SIG-M5 treated with dmso at 0.1 percent for 504 hours (cell line): ENCODE measurements around the gene CRLF1.

Experiments used
- DNase-seq: peaks from one replicate; lab custom pipeline; 2025; ENCODE audit not compliant: unreplicated experiment; lab: John Stamatoyannopoulos, UW

The CRLF1 gene

DNA sequence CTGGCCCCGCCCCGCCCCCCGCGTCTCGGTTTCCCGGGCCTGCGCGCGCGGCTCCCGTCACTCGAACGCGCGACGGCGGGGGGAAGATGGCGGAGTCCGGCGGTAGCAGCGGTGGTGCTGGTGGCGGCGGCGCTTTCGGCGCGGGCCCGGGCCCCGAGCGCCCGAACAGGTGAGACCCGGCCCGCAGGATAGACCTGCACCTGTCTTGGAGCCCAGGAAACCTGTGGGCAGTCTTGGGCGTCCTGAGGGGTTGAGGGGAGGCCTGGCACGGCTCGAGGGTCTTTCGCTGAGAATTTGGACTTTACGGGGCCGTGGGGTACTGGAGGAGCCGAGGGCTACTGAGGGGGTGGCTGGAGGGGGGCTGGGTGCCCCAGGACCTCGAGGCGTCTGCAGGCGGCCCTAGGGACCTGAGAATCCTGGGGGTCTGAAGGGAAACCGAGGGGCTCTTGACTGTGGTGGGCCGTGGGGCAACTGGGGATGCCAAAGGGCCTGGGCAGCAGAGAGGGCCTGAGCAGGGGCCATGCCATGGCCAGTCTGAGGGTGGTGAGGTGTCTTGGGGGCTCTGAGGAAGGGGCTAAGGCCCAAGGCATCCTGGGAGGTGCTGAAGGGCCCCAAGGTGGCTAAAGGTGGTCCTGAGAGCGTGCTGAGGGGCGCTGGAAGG lies 30.5 kb upstream of the CRLF1 start, which contains the start of gene KLHL26:
TSS of gene KLHL26 (plus strand) at position 60 of the 661 bp plus-strand sequence. CDS start at position 87, 27 bp downstream.
- DNase-seq: no peak

DNA sequence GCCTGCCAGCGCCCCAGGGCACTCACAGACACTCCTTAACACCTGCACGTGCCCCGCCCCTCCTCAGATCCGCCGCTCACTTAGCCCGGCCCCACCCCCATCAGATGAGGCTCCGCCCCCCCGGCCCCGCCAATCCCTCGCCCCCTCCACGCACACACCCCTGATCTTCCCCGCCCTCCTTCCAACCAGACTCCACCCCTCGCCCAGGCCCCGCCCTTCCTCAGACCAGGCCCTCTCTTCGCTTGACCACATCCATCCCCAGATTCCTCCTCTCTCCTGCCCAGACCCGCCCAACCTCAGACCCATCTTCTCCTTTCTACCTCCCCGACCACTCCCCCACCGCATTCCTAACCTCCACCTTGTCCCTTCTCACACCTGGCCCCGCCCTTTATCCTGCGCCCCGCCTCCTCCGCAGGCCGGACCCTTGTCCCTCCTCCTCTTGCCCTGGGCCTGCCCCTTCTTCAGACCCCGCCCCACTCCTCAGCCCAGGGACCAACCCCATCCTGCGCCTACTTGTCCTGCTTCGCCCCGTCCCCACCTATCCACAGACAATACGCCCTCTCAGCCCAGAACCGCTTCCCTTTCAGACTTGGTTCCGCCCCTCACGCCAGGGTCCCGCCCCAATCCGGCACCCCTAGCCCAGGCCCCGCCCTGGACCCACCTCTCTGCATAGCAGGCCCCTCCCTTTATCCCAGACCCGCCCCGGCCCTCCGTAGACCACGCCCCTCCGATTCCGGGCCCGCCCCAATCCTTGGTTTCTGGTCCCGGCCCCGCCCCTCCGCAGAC lies 29.8 kb upstream of the CRLF1 start:
- peak; percentile 98 for DNase-seq

DNA sequence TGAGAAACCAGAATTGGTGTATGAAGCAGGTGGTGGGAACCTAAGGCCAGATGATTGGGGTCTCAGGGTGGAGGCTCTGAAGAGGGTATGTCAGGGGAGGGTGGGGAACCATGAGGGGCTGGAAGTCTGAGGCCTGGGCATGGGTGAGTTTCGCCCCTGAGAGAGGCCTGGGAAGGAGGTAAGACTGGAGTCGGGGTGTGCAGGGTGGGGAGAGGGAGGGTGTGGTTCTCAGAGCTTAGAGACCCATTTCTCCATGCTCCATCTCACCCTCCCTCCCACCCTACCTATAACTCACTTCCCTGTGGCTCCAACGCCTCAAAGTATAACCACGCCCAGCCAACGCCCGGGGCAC lies 29.2 kb upstream of the CRLF1 start:
- no peak for DNase-seq

DNA sequence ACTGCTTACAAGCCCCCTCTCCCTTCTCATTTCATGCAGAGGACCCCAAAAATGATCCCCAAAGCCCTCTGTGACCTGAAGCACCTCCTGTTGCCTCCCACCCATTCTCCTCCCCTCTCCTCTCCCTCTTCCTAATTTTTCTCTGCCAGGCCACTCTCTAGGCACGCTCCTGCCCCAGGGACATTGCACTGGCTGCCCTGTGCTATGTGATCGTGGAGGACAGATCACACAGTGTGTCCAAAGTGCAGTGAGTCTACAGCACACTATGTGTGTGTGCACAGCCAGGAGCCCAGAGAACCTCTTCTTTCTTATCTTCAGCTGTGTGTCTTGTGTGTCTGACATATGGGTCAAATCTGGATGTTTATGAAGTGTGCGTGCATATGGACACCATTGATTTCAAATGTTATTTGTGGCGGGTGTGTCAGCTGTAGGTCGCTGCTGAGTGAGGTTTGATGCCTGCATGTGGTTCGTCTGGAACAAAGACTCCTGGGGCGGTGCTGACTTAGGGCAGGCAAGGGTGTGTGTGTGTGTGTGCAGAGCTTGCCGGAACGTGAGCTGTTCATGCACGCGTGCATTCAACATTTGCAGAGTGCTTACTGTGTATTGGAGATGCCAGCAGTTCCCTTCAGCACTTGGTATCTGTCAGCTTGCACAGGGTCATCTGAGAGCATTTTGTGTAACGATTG lies 28.2 kb upstream of the CRLF1 start:
- no peak for DNase-seq

DNA sequence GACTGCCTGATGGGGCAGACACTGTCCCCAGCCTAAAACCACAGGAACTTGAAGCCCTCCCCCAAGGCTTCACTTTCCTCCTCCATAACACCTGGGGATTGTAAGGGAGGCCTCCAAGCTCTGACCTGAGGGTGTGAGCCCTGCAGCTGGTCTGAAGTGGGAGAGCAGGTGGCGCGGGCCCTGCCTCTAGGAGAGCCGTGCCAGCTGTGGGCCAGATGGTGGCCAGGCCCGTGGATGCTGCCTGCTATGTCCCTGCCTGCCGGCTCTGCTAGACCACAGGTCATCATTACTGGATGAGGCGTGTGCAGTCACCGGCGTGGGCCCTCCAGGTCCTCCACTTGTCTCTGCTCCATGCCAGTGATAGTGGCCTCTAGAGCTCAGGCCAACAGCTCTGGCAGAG lies 26.7 kb upstream of the CRLF1 start:
- no peak for DNase-seq

DNA sequence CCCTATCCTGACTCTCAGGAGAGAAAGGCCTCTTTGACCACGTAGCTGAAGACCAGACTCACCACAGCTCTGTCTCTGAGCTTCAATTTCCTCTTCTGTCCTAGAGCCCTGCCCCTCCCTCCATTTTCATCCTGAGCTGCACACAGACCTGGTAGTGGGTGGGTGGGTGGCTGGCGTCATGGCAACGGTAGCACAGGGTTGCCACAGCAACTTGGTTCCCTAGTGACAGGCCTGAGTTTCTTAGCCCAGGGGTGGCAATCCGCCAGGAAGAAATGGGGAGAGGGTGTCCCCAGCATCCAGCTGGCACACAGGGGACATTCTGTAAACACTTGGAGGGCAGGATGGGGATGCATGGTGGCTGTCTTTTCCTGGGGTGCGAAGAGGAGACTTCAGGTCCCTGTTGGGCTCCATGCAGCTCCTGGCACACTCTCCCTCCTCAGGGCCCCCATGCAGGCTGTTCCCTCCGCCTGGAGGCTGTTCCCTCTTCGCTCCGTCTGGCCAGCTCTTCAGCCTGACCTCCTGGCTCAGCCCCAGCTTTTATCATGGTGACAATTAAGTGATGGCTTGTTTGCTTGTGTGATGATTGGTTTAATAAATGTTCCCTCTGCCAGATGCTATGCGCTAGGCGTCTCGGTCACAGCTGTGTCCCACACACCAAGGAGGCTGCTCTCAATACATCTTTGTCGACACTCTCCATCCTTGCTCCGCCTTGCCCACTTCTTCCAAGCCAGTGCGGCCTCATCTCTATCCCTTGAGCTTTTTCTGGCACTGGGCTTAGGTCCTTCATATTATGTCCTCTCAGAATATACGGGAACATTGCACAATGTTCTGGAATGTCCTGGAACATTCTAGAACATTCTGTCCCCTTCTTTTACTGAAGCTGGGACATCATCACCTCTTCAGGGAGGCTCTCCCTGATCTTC lies 22.8 kb upstream of the CRLF1 start:
- DNase-seq: no peak

DNA sequence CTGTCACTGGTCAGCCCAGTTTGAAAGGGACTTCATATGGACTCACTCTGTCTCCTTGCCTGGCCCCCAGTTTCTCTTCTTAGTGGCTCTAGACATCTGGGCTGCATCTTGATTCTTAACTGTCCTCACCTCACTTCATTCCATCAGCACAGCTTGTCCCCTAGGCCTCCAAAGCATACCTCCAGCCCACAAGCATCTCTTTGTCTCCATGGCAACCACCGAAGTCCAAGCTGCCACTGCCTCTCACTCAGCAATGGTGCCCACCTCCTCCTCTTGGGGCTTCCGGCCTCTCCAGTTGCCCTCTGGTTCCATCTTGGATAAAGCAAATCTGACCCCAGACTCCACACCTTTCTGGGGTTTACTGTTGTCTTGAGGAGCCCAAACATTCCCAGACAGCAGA lies 20.3 kb upstream of the CRLF1 start:
- no peak for DNase-seq

DNA sequence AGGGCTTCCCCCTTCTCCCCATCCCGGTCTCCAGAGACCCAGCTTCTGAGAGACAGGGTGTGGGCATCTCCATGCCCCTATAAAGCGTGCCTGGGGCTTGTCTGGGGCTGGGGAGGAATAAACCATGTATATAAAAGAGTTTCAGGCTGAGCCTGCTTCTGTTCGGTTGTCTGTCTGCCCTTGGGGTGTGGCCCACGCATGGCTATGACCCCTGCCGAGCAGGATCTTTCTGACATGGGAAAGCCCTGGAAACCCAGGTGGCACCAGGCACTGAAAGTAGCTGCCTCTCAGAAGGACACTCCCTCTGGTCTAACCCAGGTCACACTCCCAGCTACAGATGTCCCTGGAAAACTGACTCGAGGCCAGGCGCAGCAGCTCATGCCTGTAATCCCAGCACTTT lies 14.3 kb upstream of the CRLF1 start:
- DNase-seq: no peak

DNA sequence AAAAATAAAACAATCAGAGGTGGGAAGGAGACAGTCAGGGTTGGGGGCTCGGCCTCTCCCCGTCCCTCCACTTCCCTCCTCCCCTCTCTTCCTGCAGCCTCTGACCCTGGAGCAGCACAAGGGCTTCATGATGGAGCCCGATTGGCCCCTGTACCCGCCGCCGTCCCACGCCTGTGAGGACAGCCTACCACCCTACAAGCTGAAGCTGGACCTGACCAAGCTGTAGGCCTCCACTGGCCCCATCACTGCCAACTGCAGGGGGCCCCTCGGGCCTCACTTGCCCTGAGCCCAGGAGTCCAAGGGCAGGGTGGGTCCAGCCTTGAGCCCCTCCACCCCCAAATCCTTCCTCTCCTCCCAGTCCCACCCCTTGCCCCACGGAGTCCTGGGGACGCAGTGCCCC lies 13.7 kb upstream of the CRLF1 start:
- DNase-seq: no peak

DNA sequence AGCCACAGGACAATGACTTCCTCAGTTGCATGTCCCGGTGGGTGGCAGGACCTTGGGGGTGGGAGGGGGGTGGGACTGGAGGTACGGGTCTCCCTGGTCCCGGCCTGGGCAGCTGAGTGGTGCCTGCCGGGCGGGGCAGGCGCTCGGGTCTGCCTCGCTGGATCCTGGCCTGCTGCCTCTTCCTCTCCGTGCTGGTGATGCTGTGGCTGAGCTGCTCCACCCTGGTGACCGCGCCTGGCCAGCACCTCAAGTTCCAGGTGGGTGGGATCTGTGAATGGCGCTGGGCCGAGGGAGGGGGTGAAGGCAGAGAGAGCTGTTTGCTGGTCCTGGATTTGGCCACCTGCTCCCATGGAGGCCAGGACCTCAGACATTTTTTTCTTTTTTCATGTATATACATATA lies 11.6 kb upstream of the CRLF1 start:
- no peak for DNase-seq

DNA sequence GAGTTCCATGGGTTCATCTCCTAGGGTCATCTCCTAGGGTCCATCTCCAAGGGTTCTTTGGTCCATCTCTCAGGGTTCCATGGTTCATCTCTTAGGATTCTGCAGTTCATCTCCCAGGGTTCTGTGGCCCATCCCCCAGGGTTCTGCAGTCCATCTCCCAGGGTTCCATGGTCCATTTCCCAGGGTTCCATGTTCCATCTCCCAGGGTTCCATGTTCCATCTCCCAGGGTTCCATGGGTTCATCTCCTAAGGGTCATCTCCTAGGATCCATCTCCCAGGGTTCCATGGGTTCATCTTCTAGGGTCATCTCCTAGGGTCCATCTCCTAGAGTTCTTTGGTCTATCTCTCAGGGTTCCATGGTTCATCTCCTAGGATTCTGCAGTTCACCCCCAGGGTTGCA lies 11.0 kb upstream of the CRLF1 start:
- no peak for DNase-seq

DNA sequence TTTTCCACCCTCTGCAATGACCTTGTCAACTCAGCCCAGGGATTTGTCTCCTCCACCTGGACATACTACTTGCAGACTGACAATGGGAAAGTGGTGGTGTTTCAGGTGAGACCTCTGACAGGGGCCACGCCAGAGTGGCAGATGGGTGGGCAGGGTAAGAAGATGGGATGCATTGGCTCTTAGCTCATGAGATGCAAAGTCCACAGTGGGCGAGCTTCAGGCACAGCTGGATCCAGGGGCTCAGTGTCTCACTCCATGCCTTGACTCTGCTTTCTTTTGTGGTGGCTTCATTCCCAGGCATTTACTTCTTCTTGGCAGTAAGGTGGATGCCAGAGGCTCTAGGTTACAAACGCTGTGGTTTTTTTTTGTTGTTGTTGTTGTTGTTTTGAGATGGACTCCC lies 9.4 kb upstream of the CRLF1 start:
- no peak for DNase-seq

DNA sequence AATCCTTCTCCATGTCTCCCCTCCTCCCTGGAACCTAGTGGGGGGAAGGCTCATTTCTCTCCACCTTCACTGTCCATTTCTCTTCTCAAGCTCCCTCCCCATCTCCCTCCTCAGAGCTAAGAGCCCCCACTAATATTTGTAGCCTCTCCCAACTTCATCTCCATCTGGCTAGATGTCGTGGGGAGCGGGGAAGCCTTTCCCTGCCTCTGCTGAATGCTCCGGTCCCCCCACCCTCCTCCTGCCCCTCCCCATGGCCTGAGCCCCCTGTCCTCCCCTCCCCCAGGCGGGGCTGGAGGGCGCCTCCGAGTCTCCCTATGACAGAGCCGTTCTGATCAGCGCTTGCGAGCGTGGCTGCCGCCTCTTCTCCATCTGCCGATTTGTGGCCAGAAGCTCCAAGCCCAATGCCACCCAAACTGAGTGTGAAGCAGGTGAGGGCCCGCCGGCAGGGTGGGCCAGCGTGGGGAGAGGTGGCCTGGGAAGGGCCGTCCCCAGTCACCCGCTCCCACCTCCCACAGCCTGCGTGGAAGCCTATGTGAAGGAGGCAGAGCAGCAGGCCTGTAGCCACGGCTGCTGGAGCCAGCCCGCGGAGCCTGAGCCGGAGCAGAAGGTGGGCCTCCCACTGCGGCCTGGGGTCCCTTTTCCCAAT lies 7.1 kb upstream of the CRLF1 start:
- no peak for DNase-seq

DNA sequence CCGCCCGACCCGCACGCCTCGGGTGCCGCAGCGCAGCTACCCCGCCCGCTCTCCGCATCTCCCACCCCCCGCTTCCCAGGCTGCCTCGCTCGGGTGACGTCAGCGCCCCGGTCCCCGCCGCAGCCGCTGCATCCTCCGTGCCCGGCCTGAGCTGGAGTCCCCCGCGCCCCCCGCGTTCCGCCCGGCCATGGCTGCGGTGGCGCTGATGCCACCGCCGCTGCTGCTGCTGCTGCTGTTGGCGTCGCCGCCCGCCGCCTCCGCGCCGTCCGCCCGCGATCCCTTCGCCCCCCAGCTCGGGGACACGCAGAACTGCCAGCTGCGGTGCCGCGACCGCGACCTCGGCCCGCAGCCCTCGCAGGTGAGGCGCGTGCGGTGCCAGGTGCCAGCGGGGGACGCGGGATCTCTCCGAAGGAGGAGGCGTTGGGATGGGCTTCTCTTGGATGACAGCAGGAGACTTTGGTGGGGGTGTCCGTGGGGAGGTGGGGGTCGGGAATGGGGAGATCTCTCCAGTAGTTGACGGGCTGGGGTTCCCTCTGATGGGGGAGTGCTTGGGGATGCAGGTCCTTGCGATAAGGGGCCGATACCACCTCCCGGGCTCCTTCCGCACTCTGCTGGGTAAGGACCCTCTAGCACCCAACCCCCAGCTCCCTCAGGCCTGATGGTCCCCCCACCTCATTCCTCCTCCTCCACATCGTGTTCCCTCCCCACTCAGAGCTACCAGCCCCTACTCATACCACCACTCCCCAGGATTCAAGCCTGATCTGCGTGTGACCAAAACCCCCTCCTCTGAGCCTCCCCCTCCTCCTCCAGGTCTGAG lies 6.4 kb upstream of the CRLF1 start, which contains the start of gene TMEM59L:
TSS of gene TMEM59L (plus strand) at position 99 of the 817 bp plus-strand sequence. CDS start at position 188, 89 bp downstream.
- no peak for DNase-seq

DNA sequence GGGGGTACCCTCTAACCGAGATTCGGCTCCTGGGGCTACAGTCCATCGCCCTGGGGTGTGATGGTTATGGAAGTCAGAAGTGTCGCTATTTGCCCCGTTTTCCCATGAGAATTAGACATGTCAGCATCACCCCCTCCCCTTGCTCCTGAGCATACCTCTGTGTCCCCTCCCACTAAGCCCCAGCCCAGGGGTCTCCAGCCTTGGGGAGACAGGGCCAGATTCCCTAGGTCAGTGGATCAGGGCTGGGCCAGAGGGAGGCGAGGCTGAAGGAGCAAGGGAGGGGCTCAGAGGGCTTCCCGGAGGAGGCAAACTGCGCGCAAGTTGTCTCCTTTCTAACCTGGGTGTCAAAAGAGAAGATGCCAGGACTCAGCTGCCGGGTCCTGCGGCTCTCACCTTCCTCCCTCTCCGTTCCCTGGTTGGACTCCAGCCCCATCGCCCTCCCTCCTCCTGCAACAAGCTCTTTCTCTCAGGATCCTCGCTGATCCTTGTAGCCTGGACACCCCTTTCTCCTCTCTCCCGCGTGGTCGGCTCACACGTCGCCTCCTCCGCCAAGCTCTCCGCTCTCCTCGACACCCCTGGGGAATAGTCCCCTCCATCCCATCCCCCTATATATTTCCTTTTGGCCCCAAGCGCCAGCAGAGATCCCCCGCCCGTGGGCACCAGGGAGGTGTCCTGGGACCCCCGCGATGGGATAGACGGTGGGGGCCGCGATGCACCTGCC lies 5.6 kb upstream of the CRLF1 start:
- DNase-seq: no peak

DNA sequence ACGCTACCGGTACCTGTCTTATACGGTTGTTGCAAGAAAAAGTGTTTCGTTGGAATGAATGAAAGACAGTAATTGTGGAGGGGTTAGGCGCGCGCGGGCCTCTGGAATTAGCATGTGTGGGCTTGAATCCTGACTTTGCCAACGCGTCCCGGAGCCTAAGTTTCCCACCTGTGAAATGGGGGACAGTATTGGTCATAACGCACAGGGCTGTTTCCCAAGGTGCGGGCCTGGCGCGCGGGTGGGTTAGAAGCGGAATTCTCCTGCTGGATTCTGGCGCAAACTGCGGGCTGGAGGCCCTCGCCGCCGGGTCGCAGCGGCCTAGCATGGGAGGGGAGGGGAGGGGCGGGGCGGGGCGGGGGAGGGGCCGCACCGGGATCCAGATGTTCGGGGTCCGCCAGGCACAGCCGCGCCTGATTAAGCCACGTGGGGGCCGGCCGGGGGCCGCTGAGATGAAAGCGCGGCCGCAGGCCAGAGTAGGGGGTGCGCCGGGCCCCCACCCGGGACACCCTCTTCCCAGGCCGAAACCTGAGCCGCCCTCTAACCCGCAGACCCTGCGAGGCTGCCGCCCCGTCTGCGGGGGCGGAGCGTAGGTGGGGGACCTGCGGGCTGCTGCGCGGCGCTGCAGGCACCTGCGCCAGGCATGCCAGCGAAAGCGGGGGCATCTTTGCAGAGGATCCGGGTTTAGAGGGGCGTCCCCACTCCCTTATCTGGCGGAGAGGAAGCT lies 4.9 kb upstream of the CRLF1 start:
- no peak for DNase-seq

DNA sequence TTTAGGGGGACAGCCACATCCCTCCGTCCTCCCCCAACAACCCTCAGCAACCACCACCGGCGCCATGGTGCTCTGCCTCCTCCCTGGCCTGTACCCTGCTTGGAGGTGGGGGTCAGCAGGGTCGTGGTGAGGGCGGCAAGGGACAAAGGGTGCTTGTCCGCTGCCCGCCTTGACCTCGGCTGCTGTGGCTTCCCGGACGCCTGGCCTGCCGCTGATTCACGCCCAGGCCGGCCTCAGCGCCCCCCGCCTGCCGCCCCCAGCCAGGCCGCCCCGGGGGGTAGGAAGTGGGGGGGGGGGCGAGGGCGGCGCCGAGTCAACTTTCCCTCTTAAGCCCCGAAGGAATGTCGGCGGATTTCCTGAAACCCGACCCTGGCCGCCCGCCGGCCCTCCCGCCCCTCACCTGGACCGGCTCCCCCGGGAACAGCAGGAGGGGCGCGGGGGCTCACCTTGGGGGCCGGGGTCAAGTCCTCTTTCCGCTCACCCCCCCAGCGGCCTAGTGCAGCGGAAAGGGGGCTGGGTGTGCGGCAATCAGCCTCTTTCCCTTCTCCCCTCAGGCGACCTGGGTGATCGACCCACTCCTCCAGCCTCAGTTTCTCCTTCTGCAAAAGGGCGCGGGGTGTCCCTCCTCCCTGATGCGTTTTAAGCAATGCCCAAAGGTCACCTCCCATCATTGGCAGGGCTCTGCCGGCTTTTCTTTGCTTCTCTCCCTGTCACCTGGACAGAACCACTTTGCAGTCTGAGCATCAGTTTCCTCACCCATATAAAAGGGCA lies 4.1 kb upstream of the CRLF1 start:
- DNase-seq: no peak

DNA sequence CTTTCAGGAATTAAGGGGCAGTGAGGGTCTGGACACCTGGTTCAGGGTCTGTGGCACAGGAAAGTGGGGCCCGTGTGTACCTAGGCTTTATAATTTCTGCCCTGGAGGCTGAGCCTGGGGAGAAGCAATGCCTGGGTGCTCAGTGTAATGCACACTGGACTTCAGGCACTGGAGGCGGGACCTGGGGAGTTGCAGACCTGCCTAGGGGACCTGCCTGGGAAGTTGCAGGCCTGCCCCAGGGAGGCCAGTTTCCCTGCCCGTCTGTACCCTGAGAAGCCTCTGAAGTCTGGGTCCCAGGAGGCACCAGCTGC lies 3.6 kb upstream of the CRLF1 start:
- DNase-seq: no peak
